HEK293 (cell line): ENCODE measurements around the gene CACNB2.

Experiments
- CTCF ChIA-PET: fragments of 350-600 bp; formaldehyde crosslinking; extraction: SDS; loops from one replicate; lab custom pipeline; 2021; ENCODE audit warnings: antibody characterized with exemption; lab: Yijun Ruan, JAX
- POLR2A ChIA-PET: fragments of 300-600 bp; formaldehyde crosslinking; extraction: SDS; loops from one replicate; lab custom pipeline; 2020; ENCODE audit warnings: antibody characterized with exemption, inconsistent platforms; lab: Yijun Ruan, JAX
- H3K27ac ChIP-seq: fragments of 200-500 bp; sonication (Bioruptor generic); 2 replicates; pipeline ENCODE4 v1.5.1; 2014; ENCODE audit warnings: low read depth, low read length, control low read depth, inconsistent platforms; ENCODE audit errors: extremely low read depth
- H3K36me3 ChIP-seq, 2 experiments: fragments of 200-500 bp in 1 of 2; sonication (Bioruptor generic) in 1 of 2; 1 replicate in 1 of 2; 2 replicates in 1 of 2; pipeline ENCODE4 v1.5.1; 2014 to 2017; ENCODE audit warnings: inconsistent platforms in 2 of 2, low read length in 2 of 2; ENCODE audit not compliant: control insufficient read depth in 2 of 2, insufficient read depth in 1 of 2
- H3K4me1 ChIP-seq: fragments of 200-500 bp; sonication (Bioruptor generic); 2 replicates; pipeline ENCODE4 v1.5.1; 2014; ENCODE audit warnings: mild to moderate bottlenecking, low read length, inconsistent platforms; ENCODE audit not compliant: control insufficient read depth, insufficient read depth
- H3K4me3 ChIP-seq: 2 replicates; pipeline ENCODE4 v1.5.1; 2011; ENCODE audit warnings: low read depth, mild to moderate bottlenecking, control low read depth, low read length, moderate library complexity
- H3K9me3 ChIP-seq: fragments of 200-500 bp; sonication (Bioruptor generic); 2 replicates; pipeline ENCODE4 v1.5.1; 2014; ENCODE audit warnings: low read depth, low read length, inconsistent platforms; ENCODE audit not compliant: control insufficient read depth, insufficient read depth
- SCRT1 ChIP-seq: fragments of 450-650 bp; formaldehyde crosslinking; IDR thresholded peaks from 2 replicates; pipeline ENCODE4 v1.5.1; 2016; ENCODE audit warnings: missing biosample characterization, missing genetic modification characterization, borderline replicate concordance
- SCRT2 ChIP-seq: fragments of 450-650 bp; formaldehyde crosslinking; IDR thresholded peaks from 2 replicates; pipeline ENCODE4 v1.5.1; 2016; ENCODE audit warnings: missing biosample characterization, missing genetic modification characterization
- SP7 ChIP-seq: fragments of 450-650 bp; formaldehyde crosslinking; IDR thresholded peaks from 2 replicates; pipeline ENCODE4 v1.5.1; 2016; ENCODE audit warnings: missing biosample characterization, missing genetic modification characterization
- ZBTB20 ChIP-seq: fragments of 450-650 bp; formaldehyde crosslinking; IDR thresholded peaks from 2 replicates; pipeline ENCODE4 v1.5.1; 2016; ENCODE audit warnings: missing biosample characterization, missing genetic modification characterization
- ZFP37 ChIP-seq: fragments of 450-650 bp; formaldehyde crosslinking; IDR thresholded peaks from 2 replicates; pipeline ENCODE4 v1.5.1; 2016; ENCODE audit warnings: missing biosample characterization, missing genetic modification characterization
- ZNF112 ChIP-seq: fragments of 450-650 bp; formaldehyde crosslinking; IDR thresholded peaks from 2 replicates; pipeline ENCODE4 v1.5.0; 2017; ENCODE audit warnings: missing biosample characterization, missing genetic modification characterization
- ZNF169 ChIP-seq: fragments of 450-650 bp; formaldehyde crosslinking; IDR thresholded peaks from 2 replicates; pipeline ENCODE4 v1.5.1; 2016; ENCODE audit warnings: missing biosample characterization, missing genetic modification characterization
- ZNF311 ChIP-seq: fragments of 450-650 bp; formaldehyde crosslinking; IDR thresholded peaks from 2 replicates; pipeline ENCODE4 v1.5.1; 2017; ENCODE audit warnings: missing biosample characterization, missing genetic modification characterization, borderline replicate concordance
- ZNF341 ChIP-seq: fragments of 450-650 bp; formaldehyde crosslinking; IDR thresholded peaks from 2 replicates; pipeline ENCODE4; 2016; ENCODE audit warnings: low read depth, missing biosample characterization, missing genetic modification characterization
- ZNF391 ChIP-seq: fragments of 450-650 bp; formaldehyde crosslinking; IDR thresholded peaks from 2 replicates; pipeline ENCODE4 v1.5.1; 2016; ENCODE audit warnings: low read depth, missing biosample characterization, missing genetic modification characterization, borderline replicate concordance
- ZNF416 ChIP-seq: fragments of 450-650 bp; formaldehyde crosslinking; IDR thresholded peaks from 2 replicates; pipeline ENCODE4 v1.5.1; 2016; ENCODE audit warnings: missing biosample characterization, missing genetic modification characterization
- ZNF658 ChIP-seq: fragments of 450-650 bp; formaldehyde crosslinking; IDR thresholded peaks from 2 replicates; pipeline ENCODE4; 2016; ENCODE audit warnings: missing biosample characterization, missing genetic modification characterization
- ZNF785 ChIP-seq: fragments of 450-650 bp; formaldehyde crosslinking; IDR thresholded peaks from 2 replicates; pipeline ENCODE4 v1.5.1; 2016; ENCODE audit warnings: missing biosample characterization, missing genetic modification characterization
- ZNF791 ChIP-seq: fragments of 450-650 bp; formaldehyde crosslinking; IDR thresholded peaks from 2 replicates; pipeline ENCODE4 v1.5.1; 2016; ENCODE audit warnings: missing biosample characterization, missing genetic modification characterization
- TF ChIP-seq, protein P1 (sequence below): fragments of 450-650 bp; formaldehyde crosslinking; IDR thresholded peaks from 2 replicates; pipeline ENCODE4 v1.5.1; 2016; ENCODE audit warnings: missing biosample characterization, missing genetic modification characterization
- TF ChIP-seq, protein P2 (sequence below): fragments of 450-650 bp; formaldehyde crosslinking; IDR thresholded peaks from 2 replicates; pipeline ENCODE4 v1.5.1; 2017; ENCODE audit warnings: missing biosample characterization, missing genetic modification characterization
- TF ChIP-seq, protein P3 (sequence below): fragments of 450-650 bp; formaldehyde crosslinking; IDR thresholded peaks from 2 replicates; pipeline ENCODE4 v1.5.1; 2016; ENCODE audit warnings: missing biosample characterization, missing genetic modification characterization
- TF ChIP-seq, protein P4 (sequence below): IDR thresholded peaks from 2 replicates; pipeline ENCODE4 v1.6.1; 2011; ENCODE audit warnings: mild to moderate bottlenecking, low read depth, low read length, borderline replicate concordance
- TF ChIP-seq, protein P5 (sequence below): fragments of 450-650 bp; formaldehyde crosslinking; IDR thresholded peaks from 2 replicates; pipeline ENCODE4 v1.5.1; 2016; ENCODE audit warnings: missing biosample characterization, missing genetic modification characterization, low read depth

The CACNB2 gene

DNA sequence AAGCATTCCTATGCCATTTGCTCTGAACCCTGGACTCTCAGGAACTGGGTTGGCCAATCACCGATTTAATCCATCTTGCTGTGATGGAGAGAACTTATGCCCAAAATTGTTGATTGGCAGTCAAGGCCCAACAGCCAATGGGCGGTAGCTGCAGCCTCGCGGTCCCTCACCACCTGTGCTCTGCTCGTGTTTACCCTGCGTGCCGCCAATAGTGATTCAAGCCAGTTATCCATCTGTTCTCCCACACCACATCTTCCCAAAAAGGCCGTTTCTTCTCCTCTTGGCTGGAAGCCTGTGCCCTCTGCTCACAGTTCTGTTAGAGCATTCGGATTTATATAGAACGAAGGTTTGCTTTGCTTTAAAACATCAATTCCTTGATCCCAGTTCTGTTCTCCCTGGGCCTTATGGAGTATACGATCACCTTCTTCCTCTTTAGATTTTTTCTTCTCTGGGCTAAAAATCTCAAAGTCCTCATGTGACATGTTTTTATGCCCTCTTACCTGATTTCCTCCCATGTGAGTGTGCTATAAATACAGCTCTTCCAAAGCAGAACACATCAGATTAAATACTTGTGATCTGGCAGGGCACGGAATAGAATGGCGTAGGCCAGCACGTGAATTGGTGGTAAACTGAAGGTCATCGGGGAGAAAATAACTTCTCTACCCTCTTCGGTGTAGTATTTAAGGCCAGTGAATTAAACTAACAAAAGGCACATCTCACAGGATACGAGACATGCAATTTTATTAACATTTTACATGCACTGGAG, 298.3 kb downstream of the CACNB2 start:
- no peaks in the 10 kb centered on the region for H3K9me3 ChIP-seq
- H3K4me3 ChIP-seq: no peak overlapping the region
- H3K27ac ChIP-seq: no peak overlapping the region
- ChIA-PET POLR2A (no interaction called here), CTCF (no interaction called here)
- H3K4me1 ChIP-seq: no peaks in the 10 kb centered on the region; the same call in 1 of the 2 replicates
- TF ChIP-seq ZNF311: no peak
- TF ChIP-seq ZNF791 (tag by site-specific recombination): no peak
- no peak for TF ChIP-seq ZNF785 (tag by site-specific recombination)
- TF ChIP-seq ZNF391 (tag by site-specific recombination): no peak
- no peak for TF ChIP-seq ZNF112 (tag by site-specific recombination)
- no peak for TF ChIP-seq ZNF341 (tag by site-specific recombination)
- TF ChIP-seq SP7 (tag by site-specific recombination): no peak
- TF ChIP-seq, protein P1, sequence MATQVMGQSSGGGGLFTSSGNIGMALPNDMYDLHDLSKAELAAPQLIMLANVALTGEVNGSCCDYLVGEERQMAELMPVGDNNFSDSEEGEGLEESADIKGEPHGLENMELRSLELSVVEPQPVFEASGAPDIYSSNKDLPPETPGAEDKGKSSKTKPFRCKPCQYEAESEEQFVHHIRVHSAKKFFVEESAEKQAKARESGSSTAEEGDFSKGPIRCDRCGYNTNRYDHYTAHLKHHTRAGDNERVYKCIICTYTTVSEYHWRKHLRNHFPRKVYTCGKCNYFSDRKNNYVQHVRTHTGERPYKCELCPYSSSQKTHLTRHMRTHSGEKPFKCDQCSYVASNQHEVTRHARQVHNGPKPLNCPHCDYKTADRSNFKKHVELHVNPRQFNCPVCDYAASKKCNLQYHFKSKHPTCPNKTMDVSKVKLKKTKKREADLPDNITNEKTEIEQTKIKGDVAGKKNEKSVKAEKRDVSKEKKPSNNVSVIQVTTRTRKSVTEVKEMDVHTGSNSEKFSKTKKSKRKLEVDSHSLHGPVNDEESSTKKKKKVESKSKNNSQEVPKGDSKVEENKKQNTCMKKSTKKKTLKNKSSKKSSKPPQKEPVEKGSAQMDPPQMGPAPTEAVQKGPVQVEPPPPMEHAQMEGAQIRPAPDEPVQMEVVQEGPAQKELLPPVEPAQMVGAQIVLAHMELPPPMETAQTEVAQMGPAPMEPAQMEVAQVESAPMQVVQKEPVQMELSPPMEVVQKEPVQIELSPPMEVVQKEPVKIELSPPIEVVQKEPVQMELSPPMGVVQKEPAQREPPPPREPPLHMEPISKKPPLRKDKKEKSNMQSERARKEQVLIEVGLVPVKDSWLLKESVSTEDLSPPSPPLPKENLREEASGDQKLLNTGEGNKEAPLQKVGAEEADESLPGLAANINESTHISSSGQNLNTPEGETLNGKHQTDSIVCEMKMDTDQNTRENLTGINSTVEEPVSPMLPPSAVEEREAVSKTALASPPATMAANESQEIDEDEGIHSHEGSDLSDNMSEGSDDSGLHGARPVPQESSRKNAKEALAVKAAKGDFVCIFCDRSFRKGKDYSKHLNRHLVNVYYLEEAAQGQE (tag by site-specific recombination): no peak
- TF ChIP-seq SCRT1: no peak
- TF ChIP-seq, protein P2, sequence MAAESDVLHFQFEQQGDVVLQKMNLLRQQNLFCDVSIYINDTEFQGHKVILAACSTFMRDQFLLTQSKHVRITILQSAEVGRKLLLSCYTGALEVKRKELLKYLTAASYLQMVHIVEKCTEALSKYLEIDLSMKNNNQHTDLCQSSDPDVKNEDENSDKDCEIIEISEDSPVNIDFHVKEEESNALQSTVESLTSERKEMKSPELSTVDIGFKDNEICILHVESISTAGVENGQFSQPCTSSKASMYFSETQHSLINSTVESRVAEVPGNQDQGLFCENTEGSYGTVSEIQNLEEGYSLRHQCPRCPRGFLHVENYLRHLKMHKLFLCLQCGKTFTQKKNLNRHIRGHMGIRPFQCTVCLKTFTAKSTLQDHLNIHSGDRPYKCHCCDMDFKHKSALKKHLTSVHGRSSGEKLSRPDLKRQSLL (tag by site-specific recombination): no peak
- TF ChIP-seq ZNF658 (tag by site-specific recombination): no peak
- TF ChIP-seq ZNF416 (tag by site-specific recombination): no peak
- no peak for TF ChIP-seq SCRT2
- TF ChIP-seq, protein P3, sequence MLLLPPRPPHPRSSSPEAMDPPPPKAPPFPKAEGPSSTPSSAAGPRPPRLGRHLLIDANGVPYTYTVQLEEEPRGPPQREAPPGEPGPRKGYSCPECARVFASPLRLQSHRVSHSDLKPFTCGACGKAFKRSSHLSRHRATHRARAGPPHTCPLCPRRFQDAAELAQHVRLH (tag by site-specific recombination): no peak
- TF ChIP-seq, protein P4, sequence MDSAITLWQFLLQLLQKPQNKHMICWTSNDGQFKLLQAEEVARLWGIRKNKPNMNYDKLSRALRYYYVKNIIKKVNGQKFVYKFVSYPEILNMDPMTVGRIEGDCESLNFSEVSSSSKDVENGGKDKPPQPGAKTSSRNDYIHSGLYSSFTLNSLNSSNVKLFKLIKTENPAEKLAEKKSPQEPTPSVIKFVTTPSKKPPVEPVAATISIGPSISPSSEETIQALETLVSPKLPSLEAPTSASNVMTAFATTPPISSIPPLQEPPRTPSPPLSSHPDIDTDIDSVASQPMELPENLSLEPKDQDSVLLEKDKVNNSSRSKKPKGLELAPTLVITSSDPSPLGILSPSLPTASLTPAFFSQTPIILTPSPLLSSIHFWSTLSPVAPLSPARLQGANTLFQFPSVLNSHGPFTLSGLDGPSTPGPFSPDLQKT: no peak
- TF ChIP-seq ZNF169 (tag by site-specific recombination): no peak
- no peak for TF ChIP-seq ZBTB20 (tag by site-specific recombination)
- TF ChIP-seq ZFP37 (tag by site-specific recombination): no peak
- TF ChIP-seq, protein P5, sequence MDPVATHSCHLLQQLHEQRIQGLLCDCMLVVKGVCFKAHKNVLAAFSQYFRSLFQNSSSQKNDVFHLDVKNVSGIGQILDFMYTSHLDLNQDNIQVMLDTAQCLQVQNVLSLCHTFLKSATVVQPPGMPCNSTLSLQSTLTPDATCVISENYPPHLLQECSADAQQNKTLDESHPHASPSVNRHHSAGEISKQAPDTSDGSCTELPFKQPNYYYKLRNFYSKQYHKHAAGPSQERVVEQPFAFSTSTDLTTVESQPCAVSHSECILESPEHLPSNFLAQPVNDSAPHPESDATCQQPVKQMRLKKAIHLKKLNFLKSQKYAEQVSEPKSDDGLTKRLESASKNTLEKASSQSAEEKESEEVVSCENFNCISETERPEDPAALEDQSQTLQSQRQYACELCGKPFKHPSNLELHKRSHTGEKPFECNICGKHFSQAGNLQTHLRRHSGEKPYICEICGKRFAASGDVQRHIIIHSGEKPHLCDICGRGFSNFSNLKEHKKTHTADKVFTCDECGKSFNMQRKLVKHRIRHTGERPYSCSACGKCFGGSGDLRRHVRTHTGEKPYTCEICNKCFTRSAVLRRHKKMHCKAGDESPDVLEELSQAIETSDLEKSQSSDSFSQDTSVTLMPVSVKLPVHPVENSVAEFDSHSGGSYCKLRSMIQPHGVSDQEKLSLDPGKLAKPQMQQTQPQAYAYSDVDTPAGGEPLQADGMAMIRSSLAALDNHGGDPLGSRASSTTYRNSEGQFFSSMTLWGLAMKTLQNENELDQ (tag by site-specific recombination): no peak
- H3K36me3 ChIP-seq: no peaks in the 10 kb centered on the region
